ENCODE measurements around the gene CAPN10.

CAPN10 gene

DNA sequence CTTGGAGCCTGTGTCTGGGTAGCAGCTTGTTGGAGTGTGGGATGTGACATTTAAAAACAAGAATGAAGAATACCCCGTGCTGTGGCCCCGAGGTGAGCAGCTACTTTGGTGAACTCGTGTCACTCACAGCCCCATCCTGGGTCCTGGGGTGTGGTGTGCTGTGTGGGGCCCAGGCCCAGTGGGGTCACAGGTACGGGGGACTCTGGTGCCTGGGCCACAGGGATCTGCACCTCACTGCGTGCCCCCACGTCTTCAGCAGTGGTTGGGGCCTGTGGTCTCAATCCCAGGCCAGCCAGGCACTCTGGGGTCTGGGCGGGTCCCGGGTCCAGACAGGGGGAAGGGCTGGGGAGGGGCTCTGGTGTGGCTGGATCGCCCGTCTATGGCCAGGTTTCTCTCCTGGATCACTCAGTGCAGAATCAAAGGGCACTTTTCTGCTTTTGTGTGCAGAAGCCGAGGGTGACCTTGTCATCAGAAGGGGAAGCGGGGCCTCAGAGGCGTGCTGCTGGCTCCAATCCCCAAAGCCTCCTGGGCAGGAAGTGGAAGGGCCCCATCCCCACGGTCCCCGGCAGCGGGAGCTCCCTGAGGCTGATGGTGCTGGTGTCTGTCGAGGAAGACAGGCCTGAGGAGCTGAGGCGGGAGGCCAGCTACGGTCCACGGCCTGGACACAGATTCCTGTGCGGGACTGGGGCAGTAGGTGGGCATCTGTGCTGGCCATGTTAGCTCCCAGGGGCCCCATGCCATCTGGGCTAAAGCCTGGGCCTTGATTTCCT is 40.2 kb downstream of the CAPN10 start:
- no peak for DNase-seq

DNA sequence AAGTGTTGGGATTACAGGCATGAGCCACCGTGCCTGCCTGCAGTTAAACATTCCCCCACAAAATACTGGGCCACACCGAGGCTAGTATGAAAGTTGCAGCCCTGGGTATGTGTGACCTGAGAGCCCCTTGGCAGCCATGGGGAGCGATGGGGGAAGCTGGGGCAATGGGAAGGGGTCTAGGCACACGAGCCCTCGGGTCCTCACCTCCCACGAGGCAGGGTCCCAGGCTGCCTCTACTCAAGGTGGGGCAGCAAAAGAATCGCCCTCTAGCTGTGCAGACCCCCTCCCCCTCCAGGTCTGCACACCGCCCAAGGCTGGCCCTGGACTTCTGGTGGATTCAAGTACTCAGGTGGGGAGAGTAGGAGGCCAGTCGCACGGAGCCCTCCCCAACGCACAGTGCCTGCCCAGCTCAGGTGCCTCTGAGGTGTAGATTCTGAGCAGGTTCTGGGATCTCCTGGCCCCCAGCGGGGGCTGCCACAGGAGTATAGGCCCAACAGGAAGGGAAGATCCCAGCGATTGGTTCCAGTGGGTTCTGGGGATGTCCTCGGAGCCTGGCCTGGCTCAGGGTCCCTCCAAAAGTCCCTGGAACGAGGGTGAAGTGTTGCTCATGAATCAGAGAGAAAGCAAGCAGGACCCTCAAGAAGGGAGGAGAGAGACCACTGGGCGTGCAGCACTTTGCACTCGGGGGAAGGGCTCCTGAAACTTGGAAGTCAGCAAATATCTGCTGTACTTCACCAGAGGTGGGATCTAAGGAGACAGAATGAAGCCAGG is 41.4 kb downstream of the CAPN10 start:
- no peak for DNase-seq

DNA sequence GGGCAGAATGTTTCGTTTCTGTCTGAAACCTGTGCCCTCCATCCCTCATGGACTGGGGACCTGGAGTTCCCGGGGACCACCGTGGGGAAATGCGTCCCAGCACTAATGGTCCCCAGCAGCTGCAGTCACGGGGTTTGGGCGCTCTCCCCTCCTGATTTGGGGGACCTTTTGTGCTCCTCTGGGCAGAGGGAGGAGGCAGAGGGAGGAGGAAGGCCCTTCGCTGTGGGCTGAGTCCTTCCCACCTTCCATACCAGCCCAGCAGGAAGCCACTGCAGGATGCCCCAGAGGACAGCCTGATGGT is 41.9 kb downstream of the CAPN10 start:
- no peak for DNase-seq

DNA sequence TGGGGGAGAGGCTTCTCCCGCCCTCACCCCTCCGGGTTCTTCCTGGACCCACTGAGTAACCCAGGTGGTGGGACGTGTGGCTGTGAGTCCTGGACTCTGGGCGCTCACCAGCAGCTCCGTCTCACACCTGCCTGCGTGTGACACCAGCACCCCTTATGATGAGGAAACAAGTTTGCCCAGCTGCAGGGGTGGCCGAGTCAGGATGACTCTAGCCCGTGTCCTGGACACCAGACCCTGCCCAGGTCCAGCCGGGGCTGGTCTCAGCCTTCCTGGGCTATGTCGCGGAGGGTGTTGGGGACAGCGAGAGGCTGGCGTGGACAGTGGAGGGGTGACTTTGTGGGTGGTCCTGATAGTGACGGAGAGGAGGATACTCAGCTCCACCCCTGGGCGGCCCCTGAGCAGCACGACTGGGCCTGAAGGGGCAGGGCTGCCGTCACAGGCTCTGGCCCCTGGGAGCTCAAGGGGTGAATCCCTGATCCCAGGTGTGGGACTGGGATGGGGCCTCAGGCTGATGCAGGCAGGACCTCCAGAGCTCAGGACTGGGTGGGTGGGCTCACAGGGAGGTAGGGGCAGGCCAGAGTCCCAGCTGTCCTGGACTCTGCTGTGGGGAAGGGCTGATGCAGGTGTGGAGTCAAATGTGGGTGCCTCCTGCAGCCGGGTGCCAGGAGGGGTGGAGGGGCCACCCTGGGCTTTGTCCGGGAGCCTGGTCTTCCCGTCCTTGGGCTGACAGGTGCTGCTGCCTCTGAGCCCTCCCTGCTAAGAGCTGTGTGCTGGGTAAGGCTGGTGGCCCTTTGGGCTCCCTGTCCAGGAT is 42.5 kb downstream of the CAPN10 start:
- no peak for DNase-seq

DNA sequence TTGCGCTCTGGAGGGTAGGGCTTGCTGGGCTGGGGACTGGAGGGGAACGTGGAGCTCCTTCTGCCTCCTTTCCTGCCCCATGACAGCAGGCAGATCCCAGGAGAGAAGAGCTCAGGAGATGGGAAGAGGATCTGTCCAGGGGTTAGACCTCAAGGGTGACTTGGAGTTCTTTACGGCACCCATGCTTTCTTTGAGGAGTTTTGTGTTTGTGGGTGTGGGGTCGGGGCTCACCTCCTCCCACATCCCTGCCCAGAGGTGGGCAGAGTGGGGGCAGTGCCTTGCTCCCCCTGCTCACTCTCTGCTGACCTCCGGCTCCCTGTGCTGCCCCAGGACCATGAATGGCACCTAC is 43.1 kb downstream of the CAPN10 start:
- DNase-seq, result no peak

DNA sequence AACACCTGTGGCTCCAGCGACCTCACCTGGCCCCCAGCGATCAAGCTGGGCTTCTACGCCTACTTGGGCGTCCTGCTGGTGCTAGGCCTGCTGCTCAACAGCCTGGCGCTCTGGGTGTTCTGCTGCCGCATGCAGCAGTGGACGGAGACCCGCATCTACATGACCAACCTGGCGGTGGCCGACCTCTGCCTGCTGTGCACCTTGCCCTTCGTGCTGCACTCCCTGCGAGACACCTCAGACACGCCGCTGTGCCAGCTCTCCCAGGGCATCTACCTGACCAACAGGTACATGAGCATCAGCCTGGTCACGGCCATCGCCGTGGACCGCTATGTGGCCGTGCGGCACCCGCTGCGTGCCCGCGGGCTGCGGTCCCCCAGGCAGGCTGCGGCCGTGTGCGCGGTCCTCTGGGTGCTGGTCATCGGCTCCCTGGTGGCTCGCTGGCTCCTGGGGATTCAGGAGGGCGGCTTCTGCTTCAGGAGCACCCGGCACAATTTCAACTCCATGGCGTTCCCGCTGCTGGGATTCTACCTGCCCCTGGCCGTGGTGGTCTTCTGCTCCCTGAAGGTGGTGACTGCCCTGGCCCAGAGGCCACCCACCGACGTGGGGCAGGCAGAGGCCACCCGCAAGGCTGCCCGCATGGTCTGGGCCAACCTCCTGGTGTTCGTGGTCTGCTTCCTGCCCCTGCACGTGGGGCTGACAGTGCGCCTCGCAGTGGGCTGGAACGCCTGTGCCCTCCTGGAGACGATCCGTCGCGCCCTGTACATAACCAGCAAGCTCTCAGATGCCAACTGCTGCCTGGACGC is 43.6 kb downstream of the CAPN10 start:
- no peak for DNase-seq

DNA sequence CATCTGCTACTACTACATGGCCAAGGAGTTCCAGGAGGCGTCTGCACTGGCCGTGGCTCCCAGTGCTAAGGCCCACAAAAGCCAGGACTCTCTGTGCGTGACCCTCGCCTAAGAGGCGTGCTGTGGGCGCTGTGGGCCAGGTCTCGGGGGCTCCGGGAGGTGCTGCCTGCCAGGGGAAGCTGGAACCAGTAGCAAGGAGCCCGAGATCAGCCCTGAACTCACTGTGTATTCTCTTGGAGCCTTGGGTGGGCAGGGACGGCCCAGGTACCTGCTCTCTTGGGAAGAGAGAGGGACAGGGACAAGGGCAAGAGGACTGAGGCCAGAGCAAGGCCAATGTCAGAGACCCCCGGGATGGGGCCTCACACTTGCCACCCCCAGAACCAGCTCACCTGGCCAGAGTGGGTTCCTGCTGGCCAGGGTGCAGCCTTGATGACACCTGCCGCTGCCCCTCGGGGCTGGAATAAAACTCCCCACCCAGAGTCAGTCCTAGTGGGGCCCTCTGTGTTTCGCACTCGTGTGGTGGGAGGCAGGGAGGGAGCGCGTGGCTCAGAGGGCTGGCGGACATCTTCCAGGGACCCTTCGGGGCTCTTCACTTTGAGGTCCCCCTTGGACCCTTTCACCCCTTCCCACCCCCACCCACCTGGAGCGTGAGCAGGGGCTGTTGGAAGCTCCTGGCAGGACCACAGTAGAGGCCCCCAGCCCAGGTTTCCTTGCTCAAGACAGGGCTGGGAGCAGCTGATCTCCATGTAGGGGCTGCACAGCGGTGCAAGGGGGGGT is 44.4 kb downstream of the CAPN10 start:
- no peak for DNase-seq

DNA sequence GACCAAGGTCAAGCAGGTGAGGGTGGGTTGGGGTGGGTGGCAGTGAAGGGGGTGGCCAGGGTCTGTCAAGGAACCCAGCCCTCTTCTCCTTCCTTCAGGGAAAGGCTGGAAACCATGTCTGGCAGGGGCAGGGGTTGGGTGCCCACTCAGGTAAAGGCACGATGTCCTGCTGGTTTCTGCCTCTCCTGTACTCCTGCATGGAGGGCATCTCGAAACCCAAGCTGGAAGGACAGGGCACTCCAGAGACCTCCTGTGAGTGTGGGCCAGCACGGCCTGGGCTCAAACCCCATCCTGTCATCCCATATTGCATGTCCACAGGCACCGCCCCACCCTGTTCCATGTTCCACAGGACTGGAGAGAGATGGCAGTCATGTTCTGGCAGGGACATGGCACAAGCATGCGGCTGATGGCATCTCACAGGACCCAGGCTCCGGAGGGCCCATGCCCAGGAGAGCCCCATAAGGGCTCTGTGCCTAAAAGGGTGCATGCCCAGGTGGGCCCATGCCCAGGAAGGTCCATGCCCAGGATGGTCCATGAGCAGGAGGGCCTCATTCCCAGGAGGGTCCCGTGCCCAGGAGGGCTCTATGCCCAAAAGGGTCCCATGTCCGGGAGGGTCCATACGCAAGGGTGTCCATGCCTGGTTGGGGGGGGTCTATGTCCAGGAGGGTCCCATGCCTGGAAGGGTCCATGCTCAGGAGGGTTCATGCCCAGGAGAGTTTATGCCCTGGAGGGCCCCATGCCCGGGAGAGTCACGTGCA is 45.2 kb downstream of the CAPN10 start:
- DNase-seq, result no peak

DNA sequence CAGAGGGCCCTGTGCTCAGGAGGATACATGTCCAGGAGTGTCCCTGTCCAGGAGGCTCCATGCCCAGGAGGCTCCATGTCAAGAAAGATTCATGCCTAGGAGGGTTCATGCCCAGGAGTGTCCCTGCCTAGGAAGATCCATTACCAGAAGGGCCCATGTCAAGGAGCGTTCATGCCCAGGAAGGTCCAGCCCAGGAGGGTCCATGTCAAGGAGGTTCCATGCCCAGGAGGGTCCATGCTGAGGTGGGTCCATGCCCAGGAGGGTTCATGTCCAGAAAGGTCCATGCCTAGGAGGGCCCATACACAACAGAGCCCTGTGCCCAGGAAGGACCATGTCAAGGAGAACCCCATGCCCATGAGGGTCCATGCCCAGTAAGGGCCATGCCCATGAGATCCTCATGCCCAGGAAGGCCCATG is 45.8 kb downstream of the CAPN10 start:
- no peak for DNase-seq

DNA sequence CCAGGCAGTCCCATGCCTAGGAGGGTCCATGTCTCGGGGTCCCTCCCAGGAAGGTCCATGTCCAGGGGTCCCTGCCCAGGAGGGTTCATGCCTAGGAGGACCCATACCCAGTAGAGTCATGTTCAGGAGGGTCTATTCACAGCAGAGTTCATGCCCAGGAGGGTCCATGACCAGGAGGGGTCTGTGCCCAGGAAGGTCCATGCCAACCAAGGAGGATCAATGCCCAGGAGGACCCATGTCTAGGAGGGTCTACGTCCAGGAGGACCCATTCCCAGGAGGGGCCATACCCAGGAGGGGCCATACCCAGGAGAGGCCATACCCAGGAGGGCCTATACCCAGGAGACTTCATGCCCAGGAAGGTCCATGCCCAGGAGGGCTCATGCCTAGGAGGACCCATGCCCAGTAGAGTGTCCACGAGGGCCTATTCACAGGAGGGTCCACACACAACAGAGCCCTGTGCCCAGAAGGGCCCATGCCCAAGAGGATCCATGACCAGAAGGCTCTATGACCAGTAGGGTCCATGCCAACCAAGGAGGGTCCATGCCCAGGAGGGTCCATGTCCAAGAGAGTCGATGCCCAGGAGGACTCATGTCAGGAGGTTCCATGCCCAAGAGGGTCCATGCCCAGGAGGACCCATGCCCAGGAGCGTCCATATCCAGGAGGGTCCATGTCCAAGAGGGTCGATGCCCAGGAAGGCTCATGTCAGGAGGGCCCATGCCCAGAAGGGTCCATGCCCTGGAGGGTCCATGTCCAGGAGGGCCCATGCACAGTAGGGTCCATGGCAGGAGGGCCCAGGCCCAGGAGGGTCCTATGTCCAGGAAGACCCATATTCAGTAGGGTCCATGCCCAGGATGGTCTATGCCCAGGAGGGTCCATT is 48.8 kb downstream of the CAPN10 start:
- no peak for DNase-seq

DNA sequence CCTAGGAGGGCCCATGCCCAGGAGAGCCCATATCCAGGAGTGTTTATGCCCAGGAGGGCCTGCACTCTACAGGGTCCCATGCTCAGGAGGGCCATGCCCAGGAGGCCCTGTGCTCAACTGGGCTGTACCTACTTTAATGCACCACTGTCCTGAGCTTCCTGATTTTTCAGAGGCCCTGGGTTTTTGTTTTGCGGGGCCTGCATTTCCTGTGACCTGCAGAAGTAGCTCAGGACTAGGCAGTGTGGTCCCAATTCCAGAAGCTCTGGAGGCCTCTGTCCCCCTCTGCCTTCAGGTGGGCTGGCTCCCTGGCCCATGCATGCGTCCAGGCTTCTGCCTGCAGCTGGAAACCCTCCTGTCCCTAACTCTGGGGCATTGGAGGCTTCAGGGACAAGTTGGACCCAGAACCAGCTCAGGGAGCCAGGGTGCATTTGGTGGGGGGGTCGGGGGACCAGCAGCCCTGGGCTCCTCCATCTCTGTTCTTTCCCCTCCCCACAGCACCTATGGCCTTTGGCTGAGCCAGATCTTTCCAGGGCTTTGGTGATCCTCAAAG is 49.5 kb downstream of the CAPN10 start:
- DNase-seq, result no peak

DNA sequence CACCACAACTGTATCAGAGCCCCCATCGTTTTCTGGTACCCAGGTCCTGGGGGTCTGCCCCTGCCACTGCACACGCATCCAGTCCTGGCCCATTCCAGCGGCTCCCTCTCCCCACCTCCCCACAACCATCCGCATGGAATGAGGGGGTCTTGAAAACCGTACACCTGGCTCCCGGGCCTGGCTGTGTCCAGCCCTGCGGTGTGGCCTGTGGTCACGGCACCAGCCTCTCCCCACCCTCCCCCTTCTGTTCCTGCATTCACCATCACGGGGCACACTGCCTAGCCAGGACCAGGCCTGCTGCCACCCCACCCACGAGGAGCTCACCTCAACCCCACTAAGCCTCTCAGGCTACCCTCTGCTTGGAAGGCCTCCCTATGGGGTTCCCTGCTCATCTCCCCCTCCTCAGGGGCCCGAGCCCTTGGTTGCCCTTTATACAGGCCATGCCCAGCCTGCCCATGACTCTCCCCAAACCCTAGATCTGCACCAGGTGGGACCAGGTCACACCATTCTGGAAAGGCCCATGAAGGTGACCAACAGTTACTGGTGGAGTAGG is 50.1 kb downstream of the CAPN10 start:
- no peak for DNase-seq

DNA sequence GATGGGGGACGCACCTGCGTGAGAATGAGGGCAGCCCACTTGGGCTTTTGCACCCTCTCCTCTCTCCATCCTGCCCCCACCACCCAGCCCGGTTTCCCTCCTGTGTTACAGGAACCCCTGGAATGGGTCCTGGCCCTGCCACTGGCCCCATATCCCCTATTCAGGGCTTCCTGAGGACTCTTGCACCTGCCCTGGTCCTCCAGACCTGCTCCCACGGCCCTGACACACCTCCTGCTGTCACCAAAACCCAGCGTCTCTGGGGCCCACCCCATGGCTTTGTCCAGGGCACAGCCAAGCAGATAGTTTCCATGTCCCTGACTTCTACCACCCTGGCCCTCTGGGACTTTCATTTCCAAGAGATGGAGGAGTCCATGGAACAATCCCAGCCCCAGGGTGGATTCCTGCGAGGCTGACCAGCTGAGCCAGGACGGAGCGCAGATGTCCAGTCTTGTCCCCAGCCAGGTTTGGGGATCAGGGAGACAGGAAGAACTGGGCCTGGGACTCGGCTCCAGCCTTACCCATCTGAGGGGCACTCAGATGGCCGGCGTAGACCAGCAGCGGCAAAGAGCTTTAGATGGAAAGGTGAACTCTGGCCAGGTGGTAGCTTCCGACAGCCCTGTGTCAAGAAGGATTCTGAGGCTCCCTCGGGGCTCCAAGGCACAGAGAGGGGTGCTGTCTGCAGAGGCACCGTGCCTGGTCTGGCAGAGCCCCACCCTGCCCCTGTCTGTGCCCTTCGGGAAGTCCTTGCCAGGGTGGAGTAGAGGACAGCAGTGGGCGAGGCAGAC is 50.8 kb downstream of the CAPN10 start:
- DNase-seq, result no peak

DNA sequence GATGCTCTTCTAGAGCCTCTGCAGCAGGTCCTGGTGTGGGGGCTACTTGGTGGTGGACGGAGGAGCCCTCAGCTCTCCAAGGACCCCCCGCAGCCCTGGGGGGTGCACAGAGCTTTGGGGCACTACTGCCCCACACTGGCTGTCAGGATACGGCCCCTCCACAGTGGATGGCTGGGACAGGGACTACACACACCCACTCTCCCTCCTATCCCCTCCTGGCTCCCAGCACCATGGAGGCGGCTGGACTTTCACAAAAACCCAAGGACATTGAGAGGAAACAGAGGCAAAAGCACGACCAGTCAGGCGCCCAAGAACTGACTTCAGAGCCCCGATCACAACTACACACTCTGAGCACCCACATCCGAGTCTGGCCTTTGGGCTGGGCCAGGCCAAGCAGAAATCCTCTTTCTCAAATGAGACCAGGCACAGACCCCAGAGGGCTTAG is 51.4 kb downstream of the CAPN10 start:
- DNase-seq, result no peak

DNA sequence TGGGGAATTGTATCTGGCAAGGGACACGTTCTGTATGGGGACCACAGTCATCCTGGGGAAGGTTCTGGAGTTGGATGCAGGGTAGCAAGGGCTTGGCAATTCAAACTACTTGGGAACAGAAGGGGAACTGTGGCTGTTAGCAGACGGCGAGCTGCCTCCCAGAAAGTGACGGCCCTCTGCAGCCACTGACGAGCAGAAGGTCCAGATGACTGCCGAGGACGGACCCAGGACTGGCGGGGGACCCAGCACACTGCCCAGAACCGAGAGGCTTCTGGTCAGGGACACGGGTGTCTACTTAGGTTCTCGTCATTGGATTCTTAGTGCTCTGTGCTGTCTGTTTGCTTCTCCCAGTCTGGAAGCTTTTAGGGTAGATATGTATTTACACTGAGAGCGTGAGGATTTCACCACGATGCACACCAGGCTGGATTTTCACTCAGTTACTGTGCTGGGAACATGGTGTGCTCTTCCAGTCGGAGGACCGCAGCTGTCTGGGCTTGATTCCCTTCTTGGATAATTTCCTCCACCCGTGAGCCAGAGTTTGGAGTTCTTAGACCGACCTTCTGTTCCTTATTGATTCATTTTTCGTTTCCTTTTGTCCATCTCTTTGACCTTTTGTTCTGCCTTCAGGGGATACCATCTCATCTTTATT is 52.1 kb downstream of the CAPN10 start:
- no peak for DNase-seq

DNA sequence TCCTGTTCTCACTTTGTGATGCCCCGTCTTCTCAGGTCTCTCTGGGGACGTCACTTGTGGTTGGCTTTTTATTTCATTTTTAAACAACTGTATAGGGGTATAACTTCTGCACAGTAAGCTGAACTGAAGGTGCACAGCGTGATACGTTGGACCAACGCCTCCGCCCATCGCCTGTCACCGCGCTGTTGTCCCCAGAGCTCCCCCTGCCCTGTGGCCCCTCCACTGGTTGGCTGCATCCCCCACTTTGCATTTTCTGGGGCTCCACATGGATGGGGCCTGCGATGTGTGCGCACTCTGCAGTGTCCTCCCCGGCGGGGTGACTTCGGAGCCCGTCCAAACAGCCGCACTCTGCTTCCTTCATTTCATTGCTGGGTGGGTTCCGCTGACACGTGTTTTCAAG is 53.0 kb downstream of the CAPN10 start:
- no peak for DNase-seq

DNA sequence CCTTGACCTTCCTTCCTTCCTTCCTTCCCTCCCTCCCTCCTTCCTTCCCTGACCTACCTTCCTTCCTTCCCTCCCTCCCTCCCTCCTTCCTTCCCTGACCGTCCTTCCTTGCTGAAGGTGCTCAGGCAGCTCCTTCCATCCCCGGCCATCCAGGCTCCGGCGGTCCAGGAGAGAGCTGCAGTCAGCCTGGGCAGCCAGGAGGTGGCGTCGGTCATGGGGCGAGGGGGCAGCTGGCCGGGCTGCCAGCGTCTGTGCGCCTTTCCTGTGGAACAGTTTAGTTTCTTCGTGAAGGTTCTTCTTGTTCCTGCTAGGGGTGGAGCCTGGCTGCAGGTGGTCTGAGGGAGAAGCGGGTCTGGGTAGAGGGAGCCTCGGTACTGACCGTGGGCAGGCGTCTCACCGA is 54.4 kb downstream of the CAPN10 start:
- peak; percentile 32 for DNase-seq

DNA sequence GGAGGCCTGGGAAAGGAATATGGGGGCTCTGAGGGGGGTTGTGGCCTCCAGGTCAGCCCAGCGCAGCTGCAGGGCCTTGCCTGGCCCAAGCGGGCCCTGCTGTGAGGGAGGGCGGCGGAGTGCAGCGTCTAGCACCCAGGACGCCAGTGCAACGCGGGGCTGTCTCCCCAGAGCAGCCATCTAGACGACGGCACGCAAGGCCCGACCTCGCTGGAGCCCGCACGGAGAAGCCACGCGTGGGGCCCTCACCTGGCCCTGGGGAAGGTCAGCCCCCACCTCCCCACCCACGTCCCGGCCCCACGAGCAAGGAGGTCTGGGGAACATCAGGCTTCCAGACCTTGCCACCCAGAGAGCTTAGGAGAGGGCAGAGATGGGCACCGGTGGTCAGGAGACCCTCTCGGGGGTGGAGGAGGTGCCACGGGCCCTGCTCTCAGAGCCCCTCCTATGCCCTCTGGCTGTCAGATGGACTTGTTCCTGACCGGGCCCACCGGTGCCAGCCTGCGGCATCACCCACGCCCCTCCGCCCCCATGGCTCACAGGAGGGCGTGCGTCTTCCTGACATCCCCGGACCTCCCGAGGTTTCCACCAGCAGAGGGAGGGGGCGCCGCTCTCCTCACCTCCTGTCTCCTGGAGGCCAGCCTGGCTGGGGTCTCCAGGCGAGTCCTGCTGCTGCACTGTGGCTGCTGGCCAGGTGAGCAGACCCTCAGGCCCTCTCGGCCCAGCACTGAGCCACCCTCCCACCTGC is 55.7 kb downstream of the CAPN10 start:
- DNase-seq, result no peak

All from NCI-H510A (cell line).